VCaP (cell line): Measurements from ENCODE around the gene APOO.
A peak's percentile ranks its signal among the peaks of the same experiment; 100 is the strongest.
"Not testable (repeated sequence)": the region's sequence is repeated elsewhere in the genome, so short reads cannot be mapped to it uniquely, and the experiment has no call there.

Source experiments
- H3K27ac ChIP-seq: fragments of 450-650 bp; 2 replicates; pipeline ENCODE4 v1.5.1; 2017
- TF ChIP-seq, protein P1 (sequence below): fragments of 450-650 bp; conservative IDR thresholded peaks from 2 replicates; pipeline ENCODE4 v1.5.1; 2017; ENCODE audit warnings: mild to moderate bottlenecking, moderate library complexity

Gene APOO

DNA sequence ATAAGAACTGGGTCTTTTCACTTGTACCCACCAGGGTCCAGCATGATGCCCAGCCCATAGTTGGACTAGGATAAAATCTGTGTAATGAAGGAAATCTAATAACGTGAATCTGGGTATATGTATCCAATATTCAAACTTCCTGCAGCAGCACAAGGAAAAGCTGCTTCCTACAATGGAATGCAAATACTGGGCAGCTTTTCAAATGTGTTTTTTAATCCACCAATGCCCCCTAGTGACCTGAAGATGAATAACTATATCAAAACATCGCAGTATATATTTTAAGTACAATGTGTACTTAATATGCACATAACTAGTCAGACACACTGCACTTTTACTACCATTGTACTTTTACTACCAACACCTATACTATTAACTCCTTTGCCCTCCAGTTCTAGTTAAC lies 5.3 kb downstream of the APOO start:
- TF ChIP-seq, protein P1, sequence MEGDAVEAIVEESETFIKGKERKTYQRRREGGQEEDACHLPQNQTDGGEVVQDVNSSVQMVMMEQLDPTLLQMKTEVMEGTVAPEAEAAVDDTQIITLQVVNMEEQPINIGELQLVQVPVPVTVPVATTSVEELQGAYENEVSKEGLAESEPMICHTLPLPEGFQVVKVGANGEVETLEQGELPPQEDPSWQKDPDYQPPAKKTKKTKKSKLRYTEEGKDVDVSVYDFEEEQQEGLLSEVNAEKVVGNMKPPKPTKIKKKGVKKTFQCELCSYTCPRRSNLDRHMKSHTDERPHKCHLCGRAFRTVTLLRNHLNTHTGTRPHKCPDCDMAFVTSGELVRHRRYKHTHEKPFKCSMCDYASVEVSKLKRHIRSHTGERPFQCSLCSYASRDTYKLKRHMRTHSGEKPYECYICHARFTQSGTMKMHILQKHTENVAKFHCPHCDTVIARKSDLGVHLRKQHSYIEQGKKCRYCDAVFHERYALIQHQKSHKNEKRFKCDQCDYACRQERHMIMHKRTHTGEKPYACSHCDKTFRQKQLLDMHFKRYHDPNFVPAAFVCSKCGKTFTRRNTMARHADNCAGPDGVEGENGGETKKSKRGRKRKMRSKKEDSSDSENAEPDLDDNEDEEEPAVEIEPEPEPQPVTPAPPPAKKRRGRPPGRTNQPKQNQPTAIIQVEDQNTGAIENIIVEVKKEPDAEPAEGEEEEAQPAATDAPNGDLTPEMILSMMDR = peak; percentile 5; the same call in 1 of the 2 replicates
- peak overlapping the region; percentile 61 for H3K27ac ChIP-seq

DNA sequence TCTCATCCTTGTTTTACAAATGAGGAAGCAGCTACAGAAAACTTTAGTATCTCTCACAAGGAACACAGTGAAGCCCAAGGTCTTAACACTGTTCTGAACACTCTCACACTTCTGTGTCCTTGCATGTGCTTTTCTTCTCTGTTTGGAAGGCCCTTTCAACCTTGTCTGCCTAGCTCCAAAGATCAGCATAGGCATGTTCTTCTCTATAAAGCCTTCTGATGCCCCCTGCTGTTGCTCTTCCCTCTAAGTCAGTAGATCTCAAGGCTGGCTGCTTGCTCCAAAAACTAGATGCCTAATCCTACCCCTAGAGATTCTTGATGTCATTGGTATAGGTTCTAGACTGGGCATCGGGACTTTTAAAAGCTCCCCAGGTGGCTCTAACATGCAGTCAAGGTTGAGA lies 5.9 kb downstream of the APOO start:
- peak overlapping the region; percentile 61 for H3K27ac ChIP-seq

DNA sequence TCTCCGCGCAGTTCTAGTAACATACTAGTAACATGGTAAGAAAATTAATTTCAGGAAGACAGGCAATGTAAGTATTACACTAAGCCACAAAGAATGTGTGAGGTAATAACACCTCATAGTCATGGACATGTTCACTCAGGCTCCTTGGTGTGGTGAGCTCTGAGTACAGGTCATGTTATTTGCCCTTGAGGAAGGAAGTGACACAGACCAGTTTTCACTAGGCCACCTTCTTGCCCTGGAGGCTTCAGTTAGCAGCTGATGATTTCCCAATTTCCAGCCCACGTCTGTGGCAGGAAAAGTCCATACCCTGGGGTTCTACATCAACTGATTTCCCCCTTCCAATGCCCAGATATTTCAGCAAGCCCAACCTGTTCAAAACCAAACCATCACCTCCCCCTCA lies 6.7 kb downstream of the APOO start:
- peak overlapping the region; percentile 61 for H3K27ac ChIP-seq
- TF ChIP-seq, protein P1 = no peak

More for the DNA sequence above, 5.9 kb downstream of the APOO start:
- TF ChIP-seq, protein P1 = peak; percentile 59

DNA sequence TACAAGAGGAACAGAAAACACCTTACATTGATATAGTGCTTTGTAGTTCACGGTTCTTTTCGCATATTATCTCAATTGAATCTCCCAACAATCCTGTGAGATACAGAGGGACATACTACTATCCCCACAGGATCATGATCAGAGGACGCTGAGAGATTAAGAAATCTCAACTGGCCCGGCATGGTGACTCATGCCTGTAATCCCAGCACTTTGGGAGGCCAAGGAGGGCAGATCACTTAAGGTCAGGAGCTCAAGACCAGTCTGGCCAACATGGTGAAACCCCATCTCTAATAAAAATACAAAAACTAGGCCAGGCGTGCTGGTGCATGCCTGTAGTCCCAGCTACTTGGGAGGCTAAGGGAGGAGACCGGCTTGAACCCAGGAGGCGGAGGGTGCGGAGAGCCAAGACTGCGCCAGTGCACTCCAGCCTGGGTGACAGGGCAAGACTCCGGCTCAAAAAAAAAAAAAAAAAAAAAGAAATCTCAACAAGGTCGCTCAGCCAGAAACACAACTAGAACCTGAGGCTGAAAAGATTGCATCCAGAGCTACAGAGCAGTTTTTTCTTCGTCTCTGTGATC lies 7.4 kb downstream of the APOO start:
- no peak overlapping the region; the same call in 1 of the 2 replicates for H3K27ac ChIP-seq
- TF ChIP-seq, protein P1 = no peak

DNA sequence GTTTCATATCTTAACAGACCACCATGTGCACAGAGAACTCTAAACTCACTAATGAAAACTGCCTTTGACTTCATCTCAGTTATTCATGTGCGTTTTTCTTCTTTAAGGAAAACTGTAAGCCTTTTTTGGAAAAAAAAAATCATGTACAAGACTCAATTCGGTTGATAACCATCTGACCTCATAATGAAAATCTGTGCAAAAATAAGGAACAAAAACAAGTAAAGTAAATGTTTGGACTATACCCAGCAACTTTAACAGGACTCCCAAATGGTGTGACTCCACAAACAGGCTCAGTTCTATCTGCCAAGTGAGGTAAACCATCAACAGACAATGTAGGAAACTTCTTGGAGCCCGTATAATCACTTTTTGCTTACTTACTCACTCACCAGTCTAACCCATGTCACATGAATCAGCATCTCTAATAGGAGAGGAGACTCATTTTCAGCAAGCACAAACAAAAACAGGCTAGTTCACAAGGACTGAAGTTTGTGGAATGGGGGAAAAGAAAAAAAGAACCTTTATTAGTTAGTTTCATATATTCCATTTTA lies 9.3 kb downstream of the APOO start:
- H3K27ac ChIP-seq = no peak overlapping the region
- TF ChIP-seq, protein P1 = no peak

DNA sequence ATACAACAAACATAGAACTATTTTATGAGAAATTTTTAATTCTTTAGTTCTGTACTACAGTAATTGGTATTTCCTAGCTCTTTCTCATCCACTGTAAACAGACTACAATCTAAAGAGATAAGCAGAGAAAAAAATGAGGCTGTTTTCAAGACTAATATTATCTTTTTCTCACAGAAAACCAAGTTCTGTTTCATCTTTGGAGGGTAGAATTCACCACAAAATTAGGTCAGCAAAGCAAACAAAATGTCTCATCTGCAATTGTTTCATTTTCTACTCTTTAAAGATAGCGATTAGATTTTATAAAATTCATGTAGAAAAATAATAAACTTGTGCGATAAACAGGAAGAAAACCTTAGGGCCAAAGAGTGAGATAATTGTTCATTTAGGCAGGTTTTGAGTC lies 10.8 kb downstream of the APOO start:
- TF ChIP-seq, protein P1 = no peak
- no peak overlapping the region for H3K27ac ChIP-seq

DNA sequence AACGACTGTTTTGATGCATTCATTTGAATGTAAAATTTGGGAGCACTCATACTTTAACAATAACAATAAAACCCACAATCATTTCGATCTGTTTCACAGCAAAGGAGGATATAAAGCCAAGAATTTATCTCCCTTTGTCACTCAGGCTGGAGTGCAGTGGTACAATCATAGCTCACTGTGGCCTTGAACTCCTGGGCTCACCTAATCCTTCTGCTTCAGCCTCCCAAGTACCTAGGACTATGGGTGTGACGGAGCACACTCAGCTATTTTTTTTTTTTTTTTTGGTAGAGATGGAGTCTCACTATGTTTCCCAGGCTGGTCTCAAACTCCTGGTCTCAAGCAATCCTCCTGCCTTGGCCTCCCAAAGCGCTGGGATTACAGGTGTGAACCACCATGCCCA lies 11.2 kb downstream of the APOO start:
- not testable (repeated sequence) for H3K27ac ChIP-seq

DNA sequence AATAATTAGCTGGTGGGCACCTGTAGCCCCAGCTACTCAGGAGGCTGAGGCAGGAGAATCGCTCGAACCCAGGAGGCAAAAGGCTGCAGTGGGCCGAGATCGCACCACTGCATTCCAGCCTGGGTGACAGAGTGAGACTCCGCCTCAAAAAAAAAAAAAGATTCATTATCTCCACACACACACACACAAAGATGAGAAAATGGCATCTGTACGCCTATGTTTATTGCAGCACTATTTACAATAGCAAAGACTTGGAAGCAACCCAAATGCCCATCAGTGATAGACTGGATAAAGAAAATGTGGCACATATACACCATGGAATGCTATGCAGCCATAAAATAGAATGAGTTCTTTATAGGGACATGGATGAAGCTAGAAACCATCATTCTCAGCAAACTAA lies 12.7 kb downstream of the APOO start:
- H3K27ac ChIP-seq = not testable (repeated sequence)

DNA sequence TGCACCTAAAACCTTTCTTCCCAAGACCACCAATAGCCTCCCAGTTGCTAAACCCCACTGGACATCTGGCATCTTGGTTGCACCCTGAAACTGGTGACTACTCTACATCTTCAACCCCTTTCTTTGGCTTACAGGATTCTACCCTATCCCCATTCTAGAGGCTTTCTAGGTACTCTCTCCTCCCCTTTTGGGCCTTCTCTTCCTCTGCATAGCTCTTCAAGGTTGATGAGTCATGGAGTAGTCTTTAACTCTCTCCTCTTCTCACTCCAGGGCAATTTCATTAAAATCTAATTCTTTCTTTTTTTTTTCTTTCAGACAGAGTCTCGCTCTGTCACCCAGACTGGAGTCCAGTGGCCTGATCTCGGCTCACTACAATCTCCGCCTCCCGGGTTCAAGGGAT lies 16.8 kb downstream of the APOO start:
- H3K27ac ChIP-seq = peak overlapping the region; percentile 91

More for the DNA sequence above, 16.8 kb downstream of the APOO start:
- TF ChIP-seq, protein P1 = no peak
